A549 (cell line): ENCODE data around the gene ITPKB.

Source experiments
- BCL3 ChIP-seq: fragments of >200 bp; sonication (Bioruptor Twin); formaldehyde crosslinking; IDR thresholded peaks from 3 replicates; pipeline ENCODE4 v1.6.1; 2016
- CEBPB ChIP-seq, 2 experiments: fragments of >200 bp in 1 of 2; sonication (Bioruptor Twin) in 1 of 2; formaldehyde crosslinking in 1 of 2; IDR thresholded peaks; 2 replicates each; pipeline ENCODE4 v1.6.1; 2012 to 2016
- CTCF ChIP-seq: fragments of >200 bp; sonication (Bioruptor Twin); formaldehyde crosslinking; IDR thresholded peaks from 3 replicates; pipeline ENCODE4 v1.5.1; 2016
- EP300 ChIP-seq, 2 experiments: fragments of >200 bp; sonication (Bioruptor Twin); formaldehyde crosslinking; IDR thresholded peaks; 2 replicates in 1 of 2; 3 replicates in 1 of 2; pipeline ENCODE4 v1.6.1; 2016 to 2017
- HOXA7 ChIP-seq: fragments of 250-450 bp; sonication (Bioruptor Pico); IDR thresholded peaks from 2 replicates; pipeline ENCODE4 v1.5.0; 2020; ENCODE audit warnings: mild to moderate bottlenecking, moderate library complexity
- MAFK ChIP-seq: fragments of 450-650 bp; IDR thresholded peaks from 2 replicates; pipeline ENCODE4 v1.6.1; 2014; ENCODE audit not compliant: partially characterized antibody
- MYC ChIP-seq: IDR thresholded peaks from 2 replicates; pipeline ENCODE4 v1.6.1; 2012; ENCODE audit warnings: mild to moderate bottlenecking, inconsistent platforms, low read length, improper control_type of control experiment, borderline replicate concordance
- POLR2A ChIP-seq: IDR thresholded peaks from 2 replicates; pipeline ENCODE4 v1.6.1; 2012; ENCODE audit warnings: mild to moderate bottlenecking, low read length
- RAD21 ChIP-seq, 2 experiments: fragments of >200 bp in 1 of 2; sonication (Bioruptor Twin) in 1 of 2; formaldehyde crosslinking in 1 of 2; IDR thresholded peaks in 1 of 2; conservative IDR thresholded peaks in 1 of 2; 2 replicates in 1 of 2; 3 replicates in 1 of 2; pipeline ENCODE4 v1.6.1; 2012 to 2018; ENCODE audit warnings: inconsistent platforms in 1 of 2
- REST ChIP-seq: fragments of 200-600 bp; sonication (generic); IDR thresholded peaks from 2 replicates; pipeline ENCODE4 v1.6.1; 2016; ENCODE audit warnings: antibody characterized with exemption, mild to moderate bottlenecking, moderate library complexity
- RFX5 ChIP-seq: fragments of 450-650 bp; IDR thresholded peaks from 2 replicates; pipeline ENCODE4 v1.7.1; 2014; ENCODE audit warnings: antibody characterized with exemption, mild to moderate bottlenecking, moderate library complexity
- SREBF2 ChIP-seq: fragments of 450-650 bp; IDR thresholded peaks from 2 replicates; pipeline ENCODE4 v1.6.1; 2014; ENCODE audit warnings: mild to moderate bottlenecking, moderate library complexity
- TF ChIP-seq, protein P1 (sequence below): IDR thresholded peaks from 2 replicates; pipeline ENCODE4 v1.6.1; 2012

DNA sequence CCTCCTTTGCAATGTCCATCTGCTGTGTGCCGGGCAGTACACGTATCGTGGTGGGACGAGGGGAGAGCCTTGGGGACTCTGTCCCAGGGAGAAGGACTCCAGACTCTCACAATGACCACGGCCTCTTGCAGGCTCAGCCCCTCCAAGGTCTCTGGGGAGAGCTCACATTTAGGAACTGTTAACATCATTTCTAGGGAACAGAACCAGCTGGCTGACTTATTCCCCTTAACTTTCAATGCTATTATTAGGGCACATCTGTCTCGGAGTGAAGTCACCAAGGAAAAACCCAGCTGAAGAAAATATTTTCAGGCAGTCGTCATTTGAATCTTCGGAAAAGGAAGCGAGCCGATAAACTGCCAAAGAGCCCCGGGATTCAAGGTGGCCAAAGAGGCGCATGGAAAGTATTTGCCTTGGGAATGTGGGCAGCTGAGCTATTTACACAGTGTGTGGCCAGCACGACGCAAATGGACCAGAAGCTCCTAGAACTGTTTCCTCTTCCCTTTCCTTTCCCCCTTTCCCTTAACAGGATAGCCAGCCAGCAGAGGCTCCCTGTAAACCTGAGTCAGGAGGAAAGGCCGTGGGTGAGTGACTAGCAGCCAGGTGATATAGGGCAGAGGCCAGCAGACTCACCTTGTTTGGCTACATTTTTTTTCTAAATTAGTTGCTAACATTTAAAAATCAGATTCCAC lies 74.5 kb downstream of the ITPKB start:
- TF ChIP-seq HOXA7 (CRISPR knock-in tag) (no peak), CEBPB (IDR thresholded peaks at IDR 0.05) (no peak), EP300 (IDR thresholded peaks at IDR 0.05) (no peak), CTCF (no peak), POLR2A (no peak), REST (no peak), RFX5 (no peak), RAD21 (conservative IDR thresholded peaks at IDR 0.05 in 1 of 2, IDR thresholded peaks at IDR 0.05 in 1 of 2) (no peak), MAFK (no peak), SREBF2 (no peak), BCL3 (no peak), MYC (no peak)
- TF ChIP-seq, protein P1, sequence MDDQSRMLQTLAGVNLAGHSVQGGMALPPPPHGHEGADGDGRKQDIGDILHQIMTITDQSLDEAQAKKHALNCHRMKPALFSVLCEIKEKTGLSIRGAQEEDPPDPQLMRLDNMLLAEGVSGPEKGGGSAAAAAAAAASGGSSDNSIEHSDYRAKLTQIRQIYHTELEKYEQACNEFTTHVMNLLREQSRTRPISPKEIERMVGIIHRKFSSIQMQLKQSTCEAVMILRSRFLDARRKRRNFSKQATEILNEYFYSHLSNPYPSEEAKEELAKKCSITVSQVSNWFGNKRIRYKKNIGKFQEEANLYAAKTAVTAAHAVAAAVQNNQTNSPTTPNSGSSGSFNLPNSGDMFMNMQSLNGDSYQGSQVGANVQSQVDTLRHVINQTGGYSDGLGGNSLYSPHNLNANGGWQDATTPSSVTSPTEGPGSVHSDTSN = no peak
